Endothelial cell of umbilical vein (primary cell): Measurements from ENCODE around the gene SYN1. TPM values are rescaled to one million over a fixed set of nuclear protein-coding genes. Genes with fewer than 3 reads are reported as not detected.

ENCODE experiments used
- BruUV-seq: library from RNA; stranded (reverse); fragments of 400-500 nt; replicated peaks from 2 replicates; lab custom pipeline; 2021; lab: Mats Ljungman, UMichigan
- CTCF ChIA-PET: fragments of 300-600, 350-600 bp; sonication (Branson Sonifier 250); formaldehyde crosslinking; loops from one replicate; lab custom pipeline; 2021; ENCODE audit warnings: antibody characterized with exemption, inconsistent platforms; lab: Charles Lee
- POLR2A ChIA-PET: fragments of 300-600, 350-600 bp; sonication (Branson Sonifier 250); formaldehyde crosslinking; loops from one replicate; lab custom pipeline; 2021; ENCODE audit warnings: antibody characterized with exemption, inconsistent platforms; lab: Charles Lee
- DNase-seq: peaks from one replicate; pipeline ENCODE4 v3.0.0-alpha.2; 2011; ENCODE audit warnings: low read depth, low spot score
- FAIRE-seq: peaks from 2 replicates; lab custom pipeline; 2011; peaks lifted over from hg19 to GRCh38; lab: Jason Lieb, UNC
- H2AFZ ChIP-seq: 2 replicates; pipeline ENCODE4 v1.6.0; 2012; ENCODE audit warnings: low read depth, low read length, control low read depth, inconsistent platforms
- H3K27ac ChIP-seq: 2 replicates; pipeline ENCODE4 v1.5.1; 2011; ENCODE audit warnings: low read depth, mild to moderate bottlenecking, control low read depth, low read length, moderate library complexity; ENCODE audit not compliant: insufficient read depth
- H3K27me3 ChIP-seq, 2 experiments: 2 replicates each; pipeline versions ENCODE4 v1.6.0 to v1.6.1; 2011; ENCODE audit warnings: low read length in 2 of 2, mixed read lengths in 1 of 2; ENCODE audit not compliant: control insufficient read depth in 2 of 2, insufficient read depth in 2 of 2
- H3K36me3 ChIP-seq, 2 experiments: 2 replicates in 1 of 2; 3 replicates in 1 of 2; pipeline ENCODE4 v1.5.1; 2011; ENCODE audit warnings: low read length in 2 of 2, mild to moderate bottlenecking in 1 of 2, moderate library complexity in 1 of 2; ENCODE audit not compliant: control insufficient read depth in 2 of 2, insufficient read depth in 2 of 2; ENCODE audit errors: extremely low read depth in 1 of 2
- H3K4me1 ChIP-seq: 3 replicates; pipeline ENCODE4 v1.5.1; 2011; ENCODE audit warnings: mild to moderate bottlenecking, low read length; ENCODE audit not compliant: control insufficient read depth, insufficient read depth; ENCODE audit errors: extremely low read depth
- H3K4me2 ChIP-seq: 2 replicates; pipeline ENCODE4 v1.6.1; 2011; ENCODE audit warnings: low read length, control low read depth, mixed read lengths; ENCODE audit not compliant: insufficient read depth
- H3K4me3 ChIP-seq, 3 experiments: fragments of 200-600 bp in 1 of 3; sonication (generic), shearing (Covaris generic) in 1 of 3; replicated peaks in 1 of 3; 2 replicates each; pipeline ENCODE4 v1.5.1; 2011 to 2016; ENCODE audit warnings: control low read depth in 3 of 3, low read length in 3 of 3, mild to moderate bottlenecking in 2 of 3, inconsistent platforms in 1 of 3, low read depth in 1 of 3, moderate library complexity in 1 of 3; ENCODE audit not compliant: insufficient read depth in 1 of 3
- H3K79me2 ChIP-seq: 2 replicates; pipeline ENCODE4 v1.6.0; 2012; ENCODE audit warnings: low read length, inconsistent platforms; ENCODE audit not compliant: control insufficient read depth, insufficient read depth
- H3K9ac ChIP-seq: replicated peaks from 2 replicates; pipeline ENCODE3; 2011; ENCODE audit warnings: low read length, control low read depth; ENCODE audit not compliant: insufficient read depth; ENCODE audit errors: extremely low read depth
- H3K9me1 ChIP-seq: replicated peaks from 3 replicates; pipeline ENCODE4 v1.6.0; 2011; ENCODE audit warnings: mild to moderate bottlenecking, low read length; ENCODE audit not compliant: control insufficient read depth, insufficient read depth; ENCODE audit errors: extremely low read depth
- H3K9me3 ChIP-seq: replicated peaks from 2 replicates; pipeline ENCODE4 v1.5.1; 2012; ENCODE audit warnings: low read length, inconsistent platforms; ENCODE audit not compliant: control insufficient read depth, insufficient read depth
- H4K20me1 ChIP-seq: replicated peaks from 2 replicates; pipeline ENCODE3; 2011; ENCODE audit warnings: mild to moderate bottlenecking, low read length; ENCODE audit not compliant: control insufficient read depth, insufficient read depth; ENCODE audit errors: extremely low read depth
- EZH2 ChIP-seq: IDR thresholded peaks from 2 replicates; pipeline ENCODE4 v1.6.1; 2012; ENCODE audit warnings: borderline replicate concordance, low read depth, mild to moderate bottlenecking, moderate library complexity, low read length, inconsistent platforms; ENCODE audit not compliant: severe bottlenecking
- FOS ChIP-seq: IDR thresholded peaks from 2 replicates; pipeline ENCODE4 v1.6.1; 2011; ENCODE audit warnings: mild to moderate bottlenecking, low read length, moderate library complexity, borderline replicate concordance; ENCODE audit not compliant: insufficient read depth
- GATA2 ChIP-seq: IDR thresholded peaks from 2 replicates; pipeline ENCODE4 v1.7.0; 2011; ENCODE audit warnings: low read depth, mild to moderate bottlenecking, moderate library complexity, mixed read lengths, low read length; ENCODE audit not compliant: insufficient read length, insufficient read depth
- JUN ChIP-seq: IDR thresholded peaks from 2 replicates; pipeline ENCODE4 v1.6.1; 2011; ENCODE audit warnings: borderline replicate concordance, low read depth; ENCODE audit not compliant: insufficient read length, insufficient read depth
- MYC ChIP-seq: IDR thresholded peaks from one replicate; pipeline ENCODE4 v1.6.1; 2011; ENCODE audit warnings: mild to moderate bottlenecking, low read depth, low read length
- POLR2A ChIP-seq: IDR thresholded peaks from 2 replicates; pipeline ENCODE4 v1.6.1; 2012; ENCODE audit warnings: low read depth, mild to moderate bottlenecking, control low read depth, low read length
- POLR2AphosphoS5 ChIP-seq: IDR thresholded peaks from 2 replicates; pipeline ENCODE4 v1.6.1; 2012; ENCODE audit warnings: low read depth, mild to moderate bottlenecking, control low read depth, low read length, moderate library complexity; ENCODE audit not compliant: insufficient read depth
- dilution Hi-C: fragments of 300-500 bp; cut with MboI; formaldehyde crosslinking; loops from one replicate; pipeline ENCODE4 v1.15.0; 2019; ENCODE audit warnings: low sequenced_read_pairs; ENCODE audit not compliant: extremely low pct_ligation_motif_present
- intact Hi-C: fragments of 100-400 bp; cut with micrococcal nuclease; formaldehyde crosslinking; loops from one replicate; pipeline ENCODE4 v1.10.0; 2022
- polyA plus RNA-seq, 4 experiments: library from polyadenylated mRNA; depleted of rRNA in 3 of 4; stranded (reverse) in 3 of 4; unstranded in 1 of 4; fragments of >200 nt; gene quantifications; 2 replicates each; pipeline versions ENCODE4 v1.2.1 to v1.2.3, GENCODE V29; 2011 to 2012; ENCODE audit warnings: missing spikeins in 1 of 4
- total RNA-seq: library from RNA; stranded (reverse); gene quantifications from 2 replicates; pipeline ENCODE4 v1.2.3, GENCODE V29; 2021
- TF ChIP-seq, protein P1 (sequence below), 2 donors: IDR thresholded peaks; 1 replicate in 1 of 2; 2 replicates in 1 of 2; pipeline ENCODE4 v1.5.1; 2011; ENCODE audit warnings: low read length in 2 of 2, mild to moderate bottlenecking in 2 of 2, moderate library complexity in 2 of 2, control low read depth in 1 of 2, inconsistent platforms in 1 of 2, low read depth in 1 of 2; ENCODE audit not compliant: insufficient read depth in 1 of 2; ENCODE audit errors: extremely low read depth in 1 of 2
- TF ChIP-seq, protein P2 (sequence below): IDR thresholded peaks from 2 replicates; pipeline ENCODE4 v1.6.1; 2011; ENCODE audit not compliant: insufficient read depth, insufficient read length

The SYN1 gene
- total and polyA plus RNA-seq, 2 donors (not counting 3 experiments of a cell fraction or from before 2014, with no cell fraction given) = not detected

DNA sequence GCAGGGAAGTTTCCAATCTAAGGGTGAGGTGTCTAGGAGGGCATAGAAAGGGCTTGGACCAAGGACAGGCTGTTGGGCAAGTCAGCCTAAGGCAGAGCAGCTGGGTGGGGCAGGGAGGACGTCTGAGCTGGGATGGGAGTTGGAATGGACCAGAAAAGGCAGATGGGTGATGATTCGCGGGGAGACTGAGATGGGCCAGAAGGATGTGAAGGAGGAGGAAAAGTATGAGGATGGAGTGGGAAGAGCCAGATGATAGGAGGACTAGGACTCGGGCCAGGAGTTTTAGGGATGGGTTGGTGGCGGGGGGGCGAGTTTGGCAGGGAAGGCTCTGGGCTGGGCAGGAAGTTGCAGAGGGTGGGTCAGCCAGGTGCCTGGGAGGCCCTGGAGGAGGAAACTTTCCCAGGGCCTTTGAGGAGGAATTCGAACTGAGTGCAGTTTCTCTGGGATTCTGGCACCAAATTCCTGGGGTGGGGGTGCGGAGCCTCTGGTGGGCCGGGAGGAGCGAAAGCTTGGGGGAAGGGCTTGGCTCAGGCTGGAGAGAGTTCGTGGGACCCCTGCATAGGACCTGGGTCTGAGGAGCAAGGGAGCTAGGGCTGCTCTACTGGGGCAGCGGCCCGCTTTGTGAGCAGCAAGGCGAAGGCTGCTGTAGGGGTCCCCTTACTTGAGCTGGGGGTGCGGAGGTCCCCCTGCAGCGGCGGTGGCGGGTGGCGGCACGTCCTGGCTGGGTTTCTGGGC is 46.1 kb downstream of the SYN1 start:
- dilution Hi-C loops = no loop called here
- Histone ChIP-seq H3K4me1 (peaks cover 3% of the 10 kb centered on the region), H3K4me2 (no peak overlapping the region), H3K9me3 (no peaks in the 10 kb centered on the region), H3K9ac (no peak overlapping the region), H3K4me3 (no peak overlapping the region), H3K9me1 (no peaks in the 10 kb centered on the region), H4K20me1 (no peaks in the 10 kb centered on the region), H3K79me2 (no peaks in the 10 kb centered on the region), H3K27ac (no peak overlapping the region), H2AFZ (no peak overlapping the region), H3K27me3 (no peaks in the 10 kb centered on the region), H3K36me3 (peaks cover 0 to 6% of the 10 kb centered on the region in 2 experiments)
- DNase-seq (no peak), FAIRE-seq (no peak)
- no TSS peak for BruUV-seq
- POLR2A ChIA-PET = no interaction called here
- CTCF ChIA-PET = no interaction called here
- intact Hi-C loops = no loop called here
- TF ChIP-seq POLR2AphosphoS5 (no peak), EZH2 (no peak), POLR2A (no peak), FOS (no peak), MYC (no peak), JUN (no peak), GATA2 (no peak)
- TF ChIP-seq, protein P1, sequence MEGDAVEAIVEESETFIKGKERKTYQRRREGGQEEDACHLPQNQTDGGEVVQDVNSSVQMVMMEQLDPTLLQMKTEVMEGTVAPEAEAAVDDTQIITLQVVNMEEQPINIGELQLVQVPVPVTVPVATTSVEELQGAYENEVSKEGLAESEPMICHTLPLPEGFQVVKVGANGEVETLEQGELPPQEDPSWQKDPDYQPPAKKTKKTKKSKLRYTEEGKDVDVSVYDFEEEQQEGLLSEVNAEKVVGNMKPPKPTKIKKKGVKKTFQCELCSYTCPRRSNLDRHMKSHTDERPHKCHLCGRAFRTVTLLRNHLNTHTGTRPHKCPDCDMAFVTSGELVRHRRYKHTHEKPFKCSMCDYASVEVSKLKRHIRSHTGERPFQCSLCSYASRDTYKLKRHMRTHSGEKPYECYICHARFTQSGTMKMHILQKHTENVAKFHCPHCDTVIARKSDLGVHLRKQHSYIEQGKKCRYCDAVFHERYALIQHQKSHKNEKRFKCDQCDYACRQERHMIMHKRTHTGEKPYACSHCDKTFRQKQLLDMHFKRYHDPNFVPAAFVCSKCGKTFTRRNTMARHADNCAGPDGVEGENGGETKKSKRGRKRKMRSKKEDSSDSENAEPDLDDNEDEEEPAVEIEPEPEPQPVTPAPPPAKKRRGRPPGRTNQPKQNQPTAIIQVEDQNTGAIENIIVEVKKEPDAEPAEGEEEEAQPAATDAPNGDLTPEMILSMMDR (IDR thresholded peaks at IDR 0.05; ENCODE audit: extremely low read depth in 1 of 2, insufficient read depth in 1 of 2, low read depth in 1 of 2, low read length in 2 of 2) = no peak
- TF ChIP-seq, protein P2, sequence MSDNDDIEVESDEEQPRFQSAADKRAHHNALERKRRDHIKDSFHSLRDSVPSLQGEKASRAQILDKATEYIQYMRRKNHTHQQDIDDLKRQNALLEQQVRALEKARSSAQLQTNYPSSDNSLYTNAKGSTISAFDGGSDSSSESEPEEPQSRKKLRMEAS = no peak
